Osteocyte (in vitro differentiated cells): ENCODE data around the gene MEST. TPM values are rescaled to one million over a fixed set of nuclear protein-coding genes. Genes with fewer than 3 reads are reported as not detected.

Experiments
- DNase-seq: peaks from one replicate; pipeline ENCODE4 v3.0.0; 2021; ENCODE audit warnings: mixed read lengths; ENCODE audit not compliant: unreplicated experiment; ENCODE audit errors: extremely low spot score
- H3K27ac Mint-ChIP-seq: one replicate; pipeline ENCODE4 v1.8.0; 2021; ENCODE audit warnings: mild to moderate bottlenecking, mixed read lengths; ENCODE audit not compliant: unreplicated experiment
- H3K27me3 Mint-ChIP-seq: one replicate; pipeline ENCODE4 v1.8.0; 2021; ENCODE audit warnings: mixed read lengths; ENCODE audit not compliant: unreplicated experiment
- H3K36me3 Mint-ChIP-seq: one replicate; pipeline ENCODE4 v1.8.0; 2021; ENCODE audit warnings: mixed read lengths; ENCODE audit not compliant: unreplicated experiment
- H3K4me1 Mint-ChIP-seq: one replicate; pipeline ENCODE4 v1.8.0; 2021; ENCODE audit warnings: mixed read lengths; ENCODE audit not compliant: unreplicated experiment
- H3K4me3 Mint-ChIP-seq: one replicate; pipeline ENCODE4 v1.8.0; 2021; ENCODE audit warnings: mild to moderate bottlenecking, moderate library complexity, mixed read lengths; ENCODE audit not compliant: unreplicated experiment
- H3K9me3 Mint-ChIP-seq: one replicate; pipeline ENCODE4 v1.8.0; 2021; ENCODE audit warnings: mixed read lengths; ENCODE audit not compliant: unreplicated experiment
- CTCF ChIP-seq: fragments of 200-600 bp; sonication (generic); IDR thresholded peaks from 2 replicates; pipeline ENCODE4 v1.5.0; 2021; ENCODE audit warnings: antibody characterized with exemption, mild to moderate bottlenecking, moderate library complexity
- total RNA-seq: library from RNA; stranded (reverse); gene quantifications from 2 replicates; pipeline ENCODE4 v1.2.1, GENCODE V29; 2021

The MEST gene
- total RNA-seq, 1 donor from 2014 or later: 367 TPM

GRCh38 chr7:130483031-130483430 lies 8.9 kb upstream of the MEST start:
- Mint-ChIP-seq H3K4me1 (peaks cover 11% of the 10 kb centered on the region), H3K4me3 (no peak overlapping the region), H3K27ac (no peak overlapping the region), H3K27me3 (no peaks in the 10 kb centered on the region), H3K9me3 (no peaks in the 10 kb centered on the region), H3K36me3 (no peaks in the 10 kb centered on the region)
- DNase-seq: no peak
- TF ChIP-seq CTCF: no peak

- Mint-ChIP-seq H3K9me3 (no peaks in the 10 kb centered on the region), H3K27me3 (no peaks in the 10 kb centered on the region)
- DNase-seq: no peak
Measured at GRCh38 chr7:130485734-130486113, 6.2 kb upstream of the MEST start.

GRCh38 chr7:130486114-130486953 lies 5.6 kb upstream of the MEST start:
- Mint-ChIP-seq H3K27ac (no peak overlapping the region), H3K4me3 (no peak overlapping the region), H3K36me3 (no peaks in the 10 kb centered on the region), H3K27me3 (no peaks in the 10 kb centered on the region), H3K4me1 (peaks cover 36% of the 10 kb centered on the region), H3K9me3 (no peaks in the 10 kb centered on the region)
- no peak for DNase-seq
- TF ChIP-seq CTCF: peak; percentile 46

More at GRCh38 chr7:130485734-130486113, 6.2 kb upstream of the MEST start:
- no peak overlapping the region for H3K4me3 Mint-ChIP-seq
- no peak overlapping the region for H3K27ac Mint-ChIP-seq
- H3K4me1 Mint-ChIP-seq: peaks cover 31% of the 10 kb centered on the region
- no peaks in the 10 kb centered on the region for H3K36me3 Mint-ChIP-seq
- TF ChIP-seq CTCF: no peak

GRCh38 chr7:130486954-130487436 lies 4.9 kb upstream of the MEST start:
- H3K27me3 Mint-ChIP-seq: no peaks in the 10 kb centered on the region
- H3K27ac Mint-ChIP-seq: no peak overlapping the region
- no peak for TF ChIP-seq CTCF
- H3K9me3 Mint-ChIP-seq: no peaks in the 10 kb centered on the region
- H3K4me1 Mint-ChIP-seq: peaks cover 32% of the 10 kb centered on the region
- no peak for DNase-seq
- no peak overlapping the region for H3K4me3 Mint-ChIP-seq
- H3K36me3 Mint-ChIP-seq: no peaks in the 10 kb centered on the region

GRCh38 chr7:130488392-130489139 lies 3.3 kb upstream of the MEST start:
- no peaks in the 10 kb centered on the region for H3K36me3 Mint-ChIP-seq
- no peak overlapping the region for H3K27ac Mint-ChIP-seq
- no peak for TF ChIP-seq CTCF
- H3K27me3 Mint-ChIP-seq: no peaks in the 10 kb centered on the region
- no peak for DNase-seq
- H3K4me1 Mint-ChIP-seq: peaks cover 30% of the 10 kb centered on the region
- no peak overlapping the region for H3K4me3 Mint-ChIP-seq
- H3K9me3 Mint-ChIP-seq: no peaks in the 10 kb centered on the region
